ENCODE measurements around the gene ABCB8. TPM values are rescaled to one million over a fixed set of nuclear protein-coding genes. Genes with fewer than 3 reads are reported as not detected.

The ABCB8 gene
- total and polyA plus RNA-seq, 2 donors (not counting 3 experiments of a cell fraction or from before 2014, with no cell fraction given) = 38.0 to 46.3 TPM

DNA sequence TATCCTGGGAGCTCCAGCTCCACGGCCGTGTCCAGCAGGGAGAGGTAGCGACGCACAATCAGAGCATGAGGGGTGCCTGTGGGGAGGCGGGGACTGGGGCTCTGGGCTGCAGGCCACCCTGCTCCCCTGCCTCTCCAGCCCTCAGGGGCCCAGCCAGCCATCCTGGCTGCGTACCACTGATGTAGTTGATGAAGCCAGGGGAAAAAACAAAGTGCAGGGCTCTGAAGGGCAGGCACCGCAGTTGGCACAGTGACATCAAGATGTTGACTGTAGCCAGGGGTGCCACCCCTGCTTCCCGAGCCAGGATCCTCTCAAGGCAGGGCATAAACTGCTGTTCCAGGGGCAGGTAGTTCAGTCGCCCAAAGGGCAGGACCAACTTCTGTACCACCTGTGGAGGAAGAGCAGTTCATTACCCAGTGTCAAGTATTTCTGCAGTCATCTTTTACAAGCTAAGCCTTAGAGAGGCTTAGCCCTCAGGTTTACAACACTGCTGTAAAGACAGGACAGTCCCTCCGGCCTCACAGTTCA lies 49.5 kb downstream of the ABCB8 start:
- dilution Hi-C loops (cut with MboI; ENCODE audit: extremely low pct_ligation_motif_present, low sequenced_read_pairs) = no loop called here
- H4K20me1 ChIP-seq (replicated peaks; ENCODE audit: control insufficient read depth, extremely low read depth, insufficient read depth, low read length) = no peaks in the 10 kb centered on the region

More for the DNA sequence above, 49.5 kb downstream of the ABCB8 start:
- Histone ChIP-seq H3K36me3 (ENCODE audit: control insufficient read depth in 2 of 2, extremely low read depth in 1 of 2, insufficient read depth in 2 of 2, low read length in 2 of 2) (peaks cover 2 to 23% of the 10 kb centered on the region in 2 experiments), H3K9ac (replicated peaks; ENCODE audit: extremely low read depth, insufficient read depth, low read length) (no peak overlapping the region), H3K4me2 (ENCODE audit: insufficient read depth, low read length) (no peak overlapping the region), H3K9me1 (replicated peaks; ENCODE audit: control insufficient read depth, extremely low read depth, insufficient read depth, low read length) (no peaks in the 10 kb centered on the region), H3K27ac (ENCODE audit: insufficient read depth, low read depth, low read length) (no peak overlapping the region), H3K9me3 (replicated peaks; ENCODE audit: control insufficient read depth, insufficient read depth, low read length) (no peaks in the 10 kb centered on the region), H3K27me3 (ENCODE audit: control insufficient read depth in 2 of 2, insufficient read depth in 2 of 2, low read length in 2 of 2) (no peaks in the 10 kb centered on the region), H3K4me1 (ENCODE audit: control insufficient read depth, extremely low read depth, insufficient read depth, low read length) (peaks cover 29% of the 10 kb centered on the region), H3K4me3 (replicated peaks in 1 of 3; ENCODE audit: insufficient read depth in 1 of 3, low read depth in 1 of 3, low read length in 3 of 3) (no peak overlapping the region), H3K79me2 (ENCODE audit: control insufficient read depth, insufficient read depth, low read length) (peaks cover 28% of the 10 kb centered on the region), H2AFZ (ENCODE audit: low read depth, low read length) (no peak overlapping the region)
- BruUV-seq (replicated peaks) = no TSS peak
- intact Hi-C loops (cut with micrococcal nuclease) = no loop called here
- POLR2A ChIA-PET = no interaction called here
- no peak for DNase-seq (ENCODE audit: low read depth, low spot score)
- CTCF ChIA-PET = interaction anchor here (0.7 to 3.0 kb wide), 6 partner anchors 7 to 179 kb away, joined by 3 to 12 read pairs (median 4); no protein-coding TSS in a partner anchor
- FAIRE-seq = no peak
- no peak for TF ChIP-seq EZH2 (IDR thresholded peaks at IDR 0.05; ENCODE audit: borderline replicate concordance, low read depth, low read length, severe bottlenecking)
- TF ChIP-seq, protein P1, sequence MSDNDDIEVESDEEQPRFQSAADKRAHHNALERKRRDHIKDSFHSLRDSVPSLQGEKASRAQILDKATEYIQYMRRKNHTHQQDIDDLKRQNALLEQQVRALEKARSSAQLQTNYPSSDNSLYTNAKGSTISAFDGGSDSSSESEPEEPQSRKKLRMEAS (IDR thresholded peaks at IDR 0.05; ENCODE audit: insufficient read depth, insufficient read length) = no peak
- no peak for TF ChIP-seq GATA2 (IDR thresholded peaks at IDR 0.05; ENCODE audit: insufficient read depth, insufficient read length, low read depth, low read length)
- TF ChIP-seq, protein P2, sequence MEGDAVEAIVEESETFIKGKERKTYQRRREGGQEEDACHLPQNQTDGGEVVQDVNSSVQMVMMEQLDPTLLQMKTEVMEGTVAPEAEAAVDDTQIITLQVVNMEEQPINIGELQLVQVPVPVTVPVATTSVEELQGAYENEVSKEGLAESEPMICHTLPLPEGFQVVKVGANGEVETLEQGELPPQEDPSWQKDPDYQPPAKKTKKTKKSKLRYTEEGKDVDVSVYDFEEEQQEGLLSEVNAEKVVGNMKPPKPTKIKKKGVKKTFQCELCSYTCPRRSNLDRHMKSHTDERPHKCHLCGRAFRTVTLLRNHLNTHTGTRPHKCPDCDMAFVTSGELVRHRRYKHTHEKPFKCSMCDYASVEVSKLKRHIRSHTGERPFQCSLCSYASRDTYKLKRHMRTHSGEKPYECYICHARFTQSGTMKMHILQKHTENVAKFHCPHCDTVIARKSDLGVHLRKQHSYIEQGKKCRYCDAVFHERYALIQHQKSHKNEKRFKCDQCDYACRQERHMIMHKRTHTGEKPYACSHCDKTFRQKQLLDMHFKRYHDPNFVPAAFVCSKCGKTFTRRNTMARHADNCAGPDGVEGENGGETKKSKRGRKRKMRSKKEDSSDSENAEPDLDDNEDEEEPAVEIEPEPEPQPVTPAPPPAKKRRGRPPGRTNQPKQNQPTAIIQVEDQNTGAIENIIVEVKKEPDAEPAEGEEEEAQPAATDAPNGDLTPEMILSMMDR (IDR thresholded peaks at IDR 0.05; ENCODE audit: extremely low read depth in 1 of 2, insufficient read depth in 1 of 2, low read depth in 1 of 2, low read length in 2 of 2) = no peak
- TF ChIP-seq MYC (IDR thresholded peaks at IDR 0.05; ENCODE audit: low read depth, low read length) = no peak
- TF ChIP-seq JUN (IDR thresholded peaks at IDR 0.05; ENCODE audit: borderline replicate concordance, insufficient read depth, insufficient read length, low read depth) = no peak
- no peak for TF ChIP-seq POLR2A (IDR thresholded peaks at IDR 0.05; ENCODE audit: low read depth, low read length)
- no peak for TF ChIP-seq POLR2AphosphoS5 (IDR thresholded peaks at IDR 0.05; ENCODE audit: insufficient read depth, low read depth, low read length)
- TF ChIP-seq FOS (IDR thresholded peaks at IDR 0.05; ENCODE audit: borderline replicate concordance, insufficient read depth, low read length) = no peak

Data from endothelial cell of umbilical vein (primary cell).